GM19467 (cell line): ENCODE measurements around the gene GPA33.
"Not testable (repeated sequence)": the region's sequence is repeated elsewhere in the genome, so short reads cannot be mapped to it uniquely, and the experiment has no call there.

Experiments
- ATAC-seq: cut with Tn5 transposase; IDR thresholded peaks from one replicate; pipeline ENCODE4 v1.9.1; 2021; ENCODE audit warnings: mild to moderate bottlenecking, moderate library complexity; ENCODE audit not compliant: unreplicated experiment

Gene GPA33

GRCh38 chr1:167059045-167059808 is 30.9 kb downstream of the GPA33 start:
- ATAC-seq = no peak

DNA sequence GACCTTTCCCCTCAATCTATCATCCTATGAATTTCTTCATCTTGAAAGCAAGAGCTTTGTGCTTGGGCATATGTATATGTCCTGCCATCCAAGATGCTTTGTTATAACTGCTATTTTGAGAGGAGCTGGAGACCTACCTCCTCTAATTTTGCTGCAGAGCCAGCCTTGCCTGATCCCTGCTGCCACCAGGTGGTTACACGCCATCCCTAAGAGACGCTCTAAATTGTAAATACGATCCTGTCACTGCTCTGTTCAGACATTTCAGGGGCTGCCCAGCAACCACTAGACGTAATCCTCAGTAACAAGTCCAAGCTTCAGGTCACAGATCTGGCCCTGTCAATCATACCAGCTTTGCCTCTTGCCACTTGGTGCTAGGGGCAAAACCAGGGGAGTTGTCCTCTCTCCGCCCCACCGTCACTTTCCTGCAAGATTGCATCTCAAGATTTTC is 32.9 kb downstream of the GPA33 start:
- ATAC-seq = peak; percentile 76

DNA sequence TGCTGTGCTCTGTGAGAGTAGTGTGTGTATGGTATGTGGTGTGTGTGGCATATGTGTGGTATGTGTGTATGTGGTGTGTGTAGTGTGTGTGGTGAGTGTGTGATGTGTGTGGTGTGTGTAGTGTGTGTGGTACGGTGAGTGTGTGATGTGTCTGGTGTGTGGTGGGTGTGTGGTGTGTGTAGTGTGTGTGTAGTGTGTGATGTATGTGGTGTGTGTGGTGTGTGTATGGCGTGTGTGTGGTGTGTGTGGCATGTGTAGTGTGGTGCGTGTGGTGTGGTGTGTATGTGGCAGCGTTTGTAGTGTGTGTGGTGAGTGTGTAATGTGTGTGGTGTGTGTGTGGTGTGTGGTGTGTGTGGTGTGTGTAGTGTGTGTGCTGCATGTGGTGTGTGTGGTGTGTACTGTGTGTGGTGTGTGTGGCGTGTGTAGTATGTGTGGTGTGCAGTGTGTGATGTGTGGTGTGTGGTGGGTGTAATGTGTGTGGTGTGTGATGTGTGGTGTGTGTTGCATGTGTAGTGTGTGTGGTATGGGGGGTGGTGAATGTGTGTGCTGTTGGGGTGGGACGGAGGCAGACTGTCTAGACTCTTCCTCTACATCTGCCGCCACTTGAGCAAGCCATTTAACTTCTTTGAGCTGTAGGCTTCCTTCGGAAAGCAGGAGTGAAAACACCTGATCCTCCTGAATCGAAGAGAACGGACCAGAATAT is 33.5 kb downstream of the GPA33 start:
- ATAC-seq = peak; percentile 3

- no peak for ATAC-seq
Measured at GRCh38 chr1:167054946-167055630, 35.1 kb downstream of the GPA33 start.

DNA sequence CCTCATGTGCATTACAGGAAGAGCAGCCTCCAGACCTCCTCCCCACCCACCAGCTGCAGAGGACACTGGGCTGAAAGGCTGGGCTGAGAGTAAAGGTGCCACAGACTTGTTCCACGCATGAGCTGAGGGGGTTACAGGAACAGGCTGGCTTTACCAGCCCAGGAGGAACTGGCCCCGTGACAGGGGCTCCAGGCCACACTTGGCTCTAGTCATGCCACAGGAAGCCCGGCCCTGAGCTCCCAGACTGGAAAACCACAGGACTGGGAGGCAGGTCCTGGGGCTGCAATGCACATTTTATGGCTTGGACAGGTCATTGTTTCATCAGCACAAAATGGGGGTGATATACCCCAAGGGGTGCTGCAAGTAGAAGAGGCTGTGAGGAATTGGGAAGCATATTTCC is 35.6 kb downstream of the GPA33 start:
- no peak for ATAC-seq

DNA sequence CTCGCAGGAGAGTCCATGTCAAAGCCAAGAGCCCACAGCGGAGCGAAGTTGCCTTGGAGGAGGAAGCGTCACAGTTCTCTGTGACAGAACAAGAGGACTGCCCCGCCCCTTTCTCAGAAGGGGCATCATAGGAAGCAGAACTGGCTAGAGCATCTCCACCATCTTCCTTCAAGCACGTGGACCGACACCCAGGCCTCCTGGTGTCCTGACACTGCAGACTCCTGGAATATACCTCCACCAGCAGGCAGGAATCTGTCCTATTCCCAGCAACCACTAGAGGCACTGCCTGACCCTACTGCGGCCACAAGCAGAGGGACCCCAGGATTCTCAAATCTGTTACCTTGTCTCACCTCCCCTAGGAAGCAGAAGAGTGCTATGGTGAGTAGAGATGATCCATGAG is 37.8 kb downstream of the GPA33 start:
- no peak for ATAC-seq

- no peak for ATAC-seq
Measured at GRCh38 chr1:167051907-167052306, 38.3 kb downstream of the GPA33 start.

- peak; percentile 95 for ATAC-seq
Measured at GRCh38 chr1:167043752-167044488, 46.3 kb downstream of the GPA33 start.

GRCh38 chr1:167033646-167034045 is 56.5 kb downstream of the GPA33 start:
- ATAC-seq = no peak

GRCh38 chr1:167029553-167029952 is 60.6 kb downstream of the GPA33 start:
- not testable (repeated sequence) for ATAC-seq

DNA sequence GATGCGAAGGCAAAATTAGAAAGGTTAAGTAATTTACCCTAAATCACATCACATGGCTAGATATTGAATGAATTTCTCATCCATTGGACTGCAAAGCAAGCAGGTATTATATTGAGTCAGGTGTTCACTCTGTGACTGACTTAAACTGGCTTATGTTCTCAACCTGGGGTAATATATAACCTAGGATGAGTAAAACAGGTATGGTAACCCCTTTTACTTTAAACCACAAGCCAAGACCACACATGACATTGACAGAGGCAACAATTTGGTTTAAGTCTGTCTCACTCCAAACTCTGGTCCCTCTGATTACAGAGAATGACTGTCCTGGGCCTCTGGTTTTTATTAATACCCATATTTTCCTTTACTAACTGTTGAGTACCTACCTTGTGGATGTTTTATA is 67.8 kb downstream of the GPA33 start:
- peak; percentile 81 for ATAC-seq

- ATAC-seq = no peak
Measured at GRCh38 chr1:167016100-167016750, 74.0 kb downstream of the GPA33 start.

DNA sequence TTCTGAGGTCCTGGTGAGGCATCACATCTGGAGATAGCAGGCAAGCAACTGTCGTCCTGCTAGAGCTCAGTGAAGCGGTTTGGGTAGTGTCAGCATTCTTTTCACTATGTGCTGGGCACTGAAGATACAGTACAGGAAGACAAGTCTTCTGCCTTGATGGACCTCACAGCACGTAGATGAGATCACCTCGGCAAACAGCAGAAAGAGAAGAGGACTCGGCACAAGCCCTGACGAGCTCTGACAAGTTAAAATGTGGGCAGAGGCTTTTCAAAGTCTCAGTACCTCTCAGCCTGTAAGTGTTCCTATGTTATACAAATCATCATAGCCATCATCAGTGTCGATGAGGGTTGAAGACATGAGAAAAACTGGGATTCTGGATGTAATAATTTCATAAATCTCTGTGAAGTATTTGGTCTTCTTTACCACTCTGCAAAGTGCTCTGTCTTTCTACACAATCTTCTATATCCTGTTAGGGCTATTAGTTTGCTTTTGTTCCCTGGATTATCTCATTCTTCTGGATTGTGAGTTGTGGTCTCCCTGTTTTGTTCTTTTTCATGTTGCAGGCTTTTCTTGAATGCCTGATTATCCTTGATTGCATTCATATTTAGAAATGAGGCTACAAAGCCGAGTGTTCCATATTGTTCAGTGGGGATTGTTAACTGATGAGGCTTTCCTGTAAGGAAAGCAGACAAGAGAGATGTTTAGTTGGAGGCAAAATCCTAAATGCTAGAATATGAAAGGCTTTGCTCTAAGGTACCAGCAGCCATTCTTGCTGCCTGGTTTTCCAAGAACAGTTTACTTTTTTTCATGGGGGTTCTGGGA is 76.9 kb downstream of the GPA33 start:
- no peak for ATAC-seq

DNA sequence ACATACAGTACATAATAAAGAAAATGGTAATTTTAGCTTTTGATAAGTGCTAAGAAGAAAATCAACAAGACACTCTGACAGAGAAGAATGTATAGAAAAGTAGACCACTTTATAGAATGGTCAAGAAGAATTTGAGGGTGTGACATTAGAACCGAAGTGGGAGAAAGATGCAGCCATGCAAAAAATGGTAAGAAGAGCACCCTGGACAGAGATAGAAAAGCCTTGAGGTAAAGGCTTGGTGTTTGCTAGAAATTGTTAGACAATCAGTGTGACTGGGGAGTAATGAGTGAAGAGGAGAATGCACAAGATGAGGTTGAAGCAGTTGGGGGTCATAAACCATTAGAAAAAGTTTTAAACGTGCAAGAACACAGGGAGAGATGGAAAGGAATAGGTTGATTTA is 77.6 kb downstream of the GPA33 start:
- ATAC-seq = no peak

DNA sequence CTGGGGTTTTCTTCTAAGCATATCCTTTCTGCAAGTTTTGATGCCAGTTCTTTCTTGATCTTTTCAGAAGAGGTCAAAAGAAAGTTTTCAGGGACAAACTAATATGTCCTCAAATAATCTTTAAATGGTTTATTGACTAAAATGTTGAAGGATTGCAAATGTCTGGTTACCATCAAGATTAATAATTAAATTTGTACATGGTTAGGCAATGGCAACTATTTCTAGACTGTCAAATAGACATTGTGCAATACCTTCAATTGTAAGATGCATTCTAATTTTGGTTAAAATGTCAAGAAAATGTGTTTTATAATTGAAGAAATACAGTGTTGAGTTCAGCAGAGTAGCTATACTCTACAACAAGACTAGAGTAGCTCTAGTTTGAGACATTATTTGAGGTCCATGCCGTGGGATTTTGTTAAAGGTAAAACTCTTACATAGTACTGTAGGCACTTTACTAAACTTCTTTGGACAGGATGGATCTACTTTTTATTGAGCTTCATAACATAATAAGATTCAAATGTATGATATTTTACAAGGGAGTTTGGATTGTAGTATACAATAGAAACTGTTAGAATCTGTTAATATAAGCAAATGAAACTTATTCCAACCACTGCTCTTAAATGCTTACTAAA is 78.5 kb downstream of the GPA33 start:
- ATAC-seq = no peak

DNA sequence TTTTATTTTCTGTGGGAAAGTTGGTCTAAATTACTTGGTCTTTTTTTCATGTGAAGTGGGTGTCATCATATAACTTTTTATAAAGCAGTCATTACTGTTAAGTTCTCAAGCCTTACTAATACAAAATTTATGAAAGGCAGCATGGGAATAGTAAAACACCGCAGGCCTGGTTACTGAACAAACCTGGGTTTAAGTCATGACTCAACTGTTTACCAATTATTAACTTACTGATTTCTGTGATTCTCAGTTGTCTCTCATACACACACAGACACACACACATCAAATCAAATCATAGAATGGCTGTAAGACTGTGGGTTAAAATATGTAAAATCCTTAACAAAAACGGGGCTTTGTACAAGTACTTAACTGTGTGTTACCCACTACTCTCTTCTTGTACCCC is 86.5 kb downstream of the GPA33 start:
- ATAC-seq = no peak
